GM23338 (cell line): Measurements from ENCODE around the gene CHMP6. TPM values are rescaled to one million over a fixed set of nuclear protein-coding genes. Genes with fewer than 3 reads are reported as not detected.

Experiments used
- ATAC-seq: fragments of 200-7000 bp; cut with Tn5 transposase; 3 replicates; pipeline ENCODE4 v1.9.1; 2020
- DNase-seq: peaks from one replicate; pipeline ENCODE4 v3.0.0-alpha.2; 2015; ENCODE audit warnings: low spot score
- H2AFZ ChIP-seq: fragments of 200-600 bp; sonication (generic); 2 replicates; pipeline ENCODE4 v1.8.0; 2016; ENCODE audit warnings: antibody characterized with exemption, mild to moderate bottlenecking, moderate library complexity
- H3F3A ChIP-seq: fragments of 200-600 bp; sonication (generic); replicated peaks from 2 replicates; pipeline ENCODE4 v1.8.0; 2017; ENCODE audit warnings: antibody characterized with exemption, mixed run types, low read depth
- H3K27ac ChIP-seq: fragments of 200-600 bp; sonication (generic); 2 replicates; pipeline ENCODE4 v1.6.1; 2016; ENCODE audit warnings: low read depth
- H3K27me3 ChIP-seq: fragments of 200-600 bp; sonication (generic); 2 replicates; pipeline ENCODE4 v1.8.0; 2016; ENCODE audit warnings: mild to moderate bottlenecking, mixed run types, moderate library complexity; ENCODE audit not compliant: insufficient read depth
- H3K36me3 ChIP-seq: fragments of 200-600 bp; sonication (generic); 2 replicates; pipeline ENCODE4 v1.8.0; 2016; ENCODE audit warnings: mild to moderate bottlenecking; ENCODE audit not compliant: insufficient read depth
- H3K4me1 ChIP-seq: fragments of 200-600 bp; sonication (generic); 2 replicates; pipeline ENCODE4 v1.8.0; 2016; ENCODE audit warnings: mild to moderate bottlenecking, moderate library complexity; ENCODE audit not compliant: insufficient read depth
- H3K4me2 ChIP-seq: fragments of 200-600 bp; sonication (generic); 2 replicates; pipeline ENCODE4 v1.7.1; 2017; ENCODE audit warnings: mixed run types
- H3K4me3 ChIP-seq: fragments of 200-600 bp; sonication (generic); 2 replicates; pipeline ENCODE4 v1.6.1; 2016; ENCODE audit warnings: mixed run types
- H3K79me2 ChIP-seq: fragments of 200-600 bp; sonication (generic); replicated peaks from 2 replicates; pipeline ENCODE4 v1.8.0; 2017; ENCODE audit warnings: mild to moderate bottlenecking; ENCODE audit not compliant: insufficient read depth
- H3K9me2 ChIP-seq: fragments of 200-600 bp; sonication (generic); 2 replicates; pipeline ENCODE4 v1.8.0; 2017; ENCODE audit not compliant: insufficient read depth
- H4K20me1 ChIP-seq: fragments of 200-600 bp; sonication (generic); replicated peaks from 2 replicates; pipeline ENCODE4 v1.8.0; 2017; ENCODE audit warnings: mild to moderate bottlenecking; ENCODE audit not compliant: insufficient read depth
- H3K27ac Mint-ChIP-seq: 2 replicates; pipeline ENCODE4 v1.8.0; 2020; ENCODE audit warnings: inconsistent platforms, mild to moderate bottlenecking, moderate library complexity, mixed read lengths
- H3K27me3 Mint-ChIP-seq: 3 replicates; pipeline ENCODE4 v1.8.0; 2022; ENCODE audit warnings: low read depth, mild to moderate bottlenecking, moderate library complexity, mixed read lengths, inconsistent platforms; ENCODE audit not compliant: insufficient read depth, poor library complexity
- H3K36me3 Mint-ChIP-seq: 3 replicates; pipeline ENCODE4 v1.8.0; 2021; ENCODE audit warnings: low read depth, mild to moderate bottlenecking, inconsistent platforms, moderate library complexity, mixed read lengths
- H3K4me1 Mint-ChIP-seq: 3 replicates; pipeline ENCODE4 v1.8.0; 2020; ENCODE audit warnings: mild to moderate bottlenecking, inconsistent platforms, mixed read lengths
- H3K4me3 Mint-ChIP-seq: 3 replicates; pipeline ENCODE4 v1.8.0; 2021; ENCODE audit warnings: moderate library complexity, mild to moderate bottlenecking, inconsistent platforms, mixed read lengths
- H3K9me3 Mint-ChIP-seq: 3 replicates; pipeline ENCODE4 v1.8.0; 2020; ENCODE audit warnings: moderate library complexity, mild to moderate bottlenecking, inconsistent platforms, mixed read lengths
- CREB1 ChIP-seq: fragments of 250-450 bp; sonication (Bioruptor Pico); IDR thresholded peaks from 2 replicates; pipeline ENCODE4 v1.5.0; 2020; ENCODE audit warnings: low read depth, mild to moderate bottlenecking, moderate library complexity
- CTCF ChIP-seq, 2 experiments: fragments of 200-600 bp in 1 of 2; sonication (generic) in 1 of 2; conservative IDR thresholded peaks; 2 replicates each; pipeline versions ENCODE4 v1.5.1 to v1.6.1; 2016 to 2017; ENCODE audit warnings: antibody characterized with exemption in 2 of 2, low read depth in 2 of 2, mild to moderate bottlenecking in 2 of 2, moderate library complexity in 1 of 2
- EZH2 ChIP-seq: fragments of 200-600 bp; sonication (generic); IDR thresholded peaks from one replicate; pipeline ENCODE4 v1.8.0; 2017; ENCODE audit warnings: antibody characterized with exemption, mild to moderate bottlenecking, low read depth; ENCODE audit not compliant: unreplicated experiment
- EZH2phosphoT487 ChIP-seq: fragments of 200-600 bp; sonication (generic); IDR thresholded peaks from one replicate; pipeline ENCODE4 v1.8.1; 2018; ENCODE audit warnings: antibody characterized with exemption; ENCODE audit not compliant: unreplicated experiment
- JUNB ChIP-seq: IDR thresholded peaks from one replicate; pipeline ENCODE4 v1.6.1; 2016; ENCODE audit warnings: antibody characterized with exemption; ENCODE audit not compliant: unreplicated experiment
- NANOG ChIP-seq: IDR thresholded peaks from 2 replicates; pipeline ENCODE4 v1.6.1; 2016; ENCODE audit warnings: antibody characterized with exemption, borderline replicate concordance
- POLR2AphosphoS5 ChIP-seq: IDR thresholded peaks from 2 replicates; pipeline ENCODE4 v1.6.1; 2016; ENCODE audit warnings: antibody characterized with exemption, low read depth
- REST ChIP-seq: IDR thresholded peaks from one replicate; pipeline ENCODE4 v1.6.1; 2018; ENCODE audit warnings: antibody characterized with exemption; ENCODE audit not compliant: unreplicated experiment
- STAT1 ChIP-seq: IDR thresholded peaks from one replicate; pipeline ENCODE4 v1.6.1; 2016; ENCODE audit warnings: antibody characterized with exemption; ENCODE audit not compliant: unreplicated experiment
- ZNF114 ChIP-seq: fragments of 250-450 bp; sonication (Bioruptor Pico); IDR thresholded peaks from 2 replicates; pipeline ENCODE4 v1.5.0; 2020; ENCODE audit warnings: mild to moderate bottlenecking, moderate library complexity
- ZNF331 ChIP-seq: fragments of 250-450 bp; sonication (Bioruptor Pico); IDR thresholded peaks from 2 replicates; pipeline ENCODE4 v1.5.0; 2020; ENCODE audit warnings: low read depth, mild to moderate bottlenecking, moderate library complexity
- ZNF462 ChIP-seq: fragments of 250-450 bp; sonication (Bioruptor Pico); IDR thresholded peaks from 2 replicates; pipeline ENCODE4 v1.5.0; 2020; ENCODE audit warnings: mild to moderate bottlenecking, moderate library complexity
- polyA plus RNA-seq: library from polyadenylated mRNA; unstranded; fragments of >200 nt; fragmentation: Nextera tagmentation; extraction: Ambion mirVana; gene quantifications from 2 replicates; pipeline ENCODE4 v1.2.1, GENCODE V29; 2016
- total RNA-seq: library from RNA; depleted of rRNA; stranded (reverse); fragments of >200 nt; shearing (Covaris generic); gene quantifications from 2 replicates; pipeline ENCODE4 v1.2.3, GENCODE V29; 2014
- TF ChIP-seq, protein P1 (sequence below): IDR thresholded peaks from 2 replicates; pipeline ENCODE4 v1.6.1; 2016; ENCODE audit warnings: antibody characterized with exemption

The CHMP6 gene
- total and polyA plus RNA-seq, 2 experiments from 2014 or later, result 12.3 to 14.0 TPM

DNA sequence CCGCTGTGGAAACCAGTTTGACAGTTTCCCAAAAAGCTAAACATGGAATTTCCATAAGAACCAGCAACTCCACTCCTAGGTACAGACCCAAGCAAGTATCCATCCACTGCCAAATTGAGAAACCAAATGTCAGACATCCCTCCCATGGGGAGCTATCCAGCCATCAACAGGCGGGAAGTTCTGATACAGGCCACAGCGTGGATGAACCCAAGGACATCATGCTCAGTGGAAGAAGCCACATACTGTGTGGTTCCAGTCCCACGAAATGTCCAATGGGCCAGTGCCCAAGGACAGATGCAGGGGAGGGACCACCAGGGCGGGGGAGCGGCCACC lies 30.7 kb downstream of the CHMP6 start:
- 0 out of 2 replicates have a peak, but pooled peaks cover 4% of the 10 kb centered on the region for H3K9me2 ChIP-seq
- Mint-ChIP-seq H3K27ac (no peak overlapping the region), H3K4me3 (no peak overlapping the region), H3K4me1 (peaks cover 10% of the 10 kb centered on the region), H3K36me3 (no peaks in the 10 kb centered on the region), H3K9me3 (peaks cover 6% of the 10 kb centered on the region; the same call in 1 of the 3 replicates), H3K27me3 (peaks cover 38% of the 10 kb centered on the region)
- no peaks in the 10 kb centered on the region for H3K36me3 ChIP-seq
- no peaks in the 10 kb centered on the region for H3K27me3 ChIP-seq
- TF ChIP-seq EZH2phosphoT487 (no peak), ZNF462 (no peak), ZNF331 (no peak), POLR2AphosphoS5 (no peak), REST (no peak), CTCF (conservative IDR thresholded peaks at IDR 0.05; ENCODE audit: low read depth in 2 of 2) (no peak), CREB1 (no peak), STAT1 (no peak), ZNF114 (CRISPR knock-in tag) (no peak), NANOG (no peak), EZH2 (no peak), JUNB (no peak)
- TF ChIP-seq, protein P1, sequence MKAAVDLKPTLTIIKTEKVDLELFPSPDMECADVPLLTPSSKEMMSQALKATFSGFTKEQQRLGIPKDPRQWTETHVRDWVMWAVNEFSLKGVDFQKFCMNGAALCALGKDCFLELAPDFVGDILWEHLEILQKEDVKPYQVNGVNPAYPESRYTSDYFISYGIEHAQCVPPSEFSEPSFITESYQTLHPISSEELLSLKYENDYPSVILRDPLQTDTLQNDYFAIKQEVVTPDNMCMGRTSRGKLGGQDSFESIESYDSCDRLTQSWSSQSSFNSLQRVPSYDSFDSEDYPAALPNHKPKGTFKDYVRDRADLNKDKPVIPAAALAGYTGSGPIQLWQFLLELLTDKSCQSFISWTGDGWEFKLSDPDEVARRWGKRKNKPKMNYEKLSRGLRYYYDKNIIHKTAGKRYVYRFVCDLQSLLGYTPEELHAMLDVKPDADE, result no peak
- H3K4me2 ChIP-seq, result no peak overlapping the region
- H2AFZ ChIP-seq, result no peak overlapping the region
- DNase-seq, result no peak
- no peak overlapping the region for H3K27ac ChIP-seq
- H3K79me2 ChIP-seq, result no peaks in the 10 kb centered on the region
- peaks cover 19% of the 10 kb centered on the region for H3F3A ChIP-seq
- peaks cover 3% of the 10 kb centered on the region; the same call in 1 of the 2 replicates for H3K4me1 ChIP-seq
- ATAC-seq, result no peak
- no peaks in the 10 kb centered on the region for H4K20me1 ChIP-seq
- H3K4me3 ChIP-seq, result no peak overlapping the region
